WI38 (cell line): Measurements from ENCODE around the gene UBXN1.

Experiments
- H3K4me3 ChIP-seq: 2 replicates; pipeline ENCODE4 v1.5.1; 2011; ENCODE audit warnings: low read depth, mild to moderate bottlenecking, control low read depth, low read length
- CTCF ChIP-seq: IDR thresholded peaks from 2 replicates; pipeline ENCODE4 v1.5.1; 2012; ENCODE audit warnings: low read depth, mild to moderate bottlenecking, control low read depth, low read length

The UBXN1 gene

GRCh38 chr11:62678770-62679696 is at the start of gene UBXN1:
Gene UBXN1 (minus strand): TSS chr11:62679073. CDS start chr11:62678923, 150 bp downstream.
- TF ChIP-seq CTCF, result no peak
- peak within 1 kb of the TSS; percentile 96 for H3K4me3 ChIP-seq

GRCh38 chr11:62728171-62728988 is 49.5 kb upstream of the UBXN1 start, which contains the start of gene TTC9C:
Gene TTC9C (plus strand): TSS chr11:62728486. CDS start chr11:62728849, 363 bp downstream.
- TF ChIP-seq CTCF, result no peak
- H3K4me3 ChIP-seq, result peak within 1 kb of the TSS; percentile 83

DNA sequence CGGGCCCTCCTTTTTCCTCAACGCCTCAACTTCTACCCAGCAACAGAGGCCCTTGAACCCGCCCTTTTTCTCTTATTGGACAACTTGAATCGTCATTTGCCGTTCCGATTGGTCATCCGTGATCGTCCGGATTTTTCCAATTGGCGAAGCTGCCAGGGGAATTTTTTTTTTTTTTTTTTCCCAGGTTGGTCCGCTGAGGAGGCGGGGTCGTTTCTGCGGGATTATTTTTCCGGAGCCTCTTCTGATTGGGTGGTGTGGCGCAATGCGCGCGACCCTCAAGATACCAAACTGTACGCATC is 48.9 kb upstream of the UBXN1 start:
- no peak for TF ChIP-seq CTCF

DNA sequence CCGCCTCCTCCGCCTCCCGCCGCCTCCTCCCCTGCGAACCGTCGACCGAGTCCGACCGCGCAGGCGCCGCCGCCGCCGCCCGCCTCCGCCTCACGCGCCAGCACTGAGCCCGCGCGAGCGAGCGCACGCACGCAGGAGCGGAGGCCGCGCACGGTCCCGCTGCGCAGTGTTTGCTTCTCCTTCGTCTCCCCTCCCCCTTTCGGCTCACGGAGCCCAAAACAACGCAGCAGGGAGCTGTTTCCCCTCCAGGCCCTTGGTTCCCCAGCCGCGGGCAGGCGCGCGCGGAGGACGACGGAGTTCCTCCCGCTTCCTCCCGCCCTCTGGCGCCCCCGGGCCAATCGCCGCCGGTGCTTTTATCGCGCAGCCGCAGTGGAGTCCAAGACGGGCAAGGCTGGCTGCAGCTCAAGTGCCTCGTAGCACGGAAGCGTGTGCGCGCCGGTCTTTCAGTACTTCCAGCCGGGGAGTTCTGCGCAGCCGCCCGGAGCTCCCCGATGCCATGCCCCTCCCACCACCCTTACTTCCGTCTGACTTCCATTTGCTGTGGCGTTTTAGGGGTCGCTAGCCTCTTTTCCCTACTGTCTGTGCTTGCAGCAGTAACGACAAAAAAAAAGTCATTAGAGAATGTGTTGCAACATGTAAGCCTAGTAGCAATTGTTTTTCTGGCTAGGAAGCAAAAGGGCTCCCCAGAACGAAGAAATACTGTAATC is 48.4 kb upstream of the UBXN1 start, which contains the start of gene HNRNPUL2:
Gene HNRNPUL2 (minus strand): TSS at position 293 of the 707 bp plus-strand sequence. CDS start 301 bp downstream, outside the sequence.
- TF ChIP-seq CTCF, result no peak
- peak within 1 kb of the TSS; percentile 83 for H3K4me3 ChIP-seq

More for the DNA sequence above, 48.9 kb upstream of the UBXN1 start:
- H3K4me3 ChIP-seq, result peak overlapping the region; percentile 83

- no peak for TF ChIP-seq CTCF
- peak overlapping the region; percentile 83 for H3K4me3 ChIP-seq
These were observed 48.0 kb upstream of the UBXN1 start for GRCh38 chr11:62726915-62727164.

- TF ChIP-seq CTCF, result no peak
- peak overlapping the region; percentile 83 for H3K4me3 ChIP-seq
These were observed 47.5 kb upstream of the UBXN1 start for GRCh38 chr11:62726156-62726914.
